ENCODE data around the gene PRG3.

Gene PRG3

DNA sequence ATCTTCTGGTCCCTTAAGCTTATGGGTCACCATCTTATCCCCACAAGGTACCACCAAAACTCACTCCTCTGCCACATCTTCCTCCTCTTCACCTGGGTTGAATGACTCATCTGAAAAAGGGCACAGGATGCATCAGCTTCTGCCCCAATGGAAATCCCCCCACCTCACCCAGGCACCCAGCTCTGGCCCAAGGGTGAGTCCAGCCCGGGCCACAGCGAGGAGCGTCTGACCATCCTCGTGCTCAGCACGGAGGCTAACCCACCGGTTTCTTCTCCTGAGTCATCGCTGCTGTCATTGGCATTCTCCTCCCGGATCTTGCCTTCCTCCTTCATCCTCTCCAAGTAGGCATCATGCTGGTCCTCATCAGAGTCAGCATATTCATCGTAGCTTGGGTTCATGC, 50.9 kb downstream of the PRG3 start:
- Histone ChIP-seq H3K4me3 (IDR thresholded peaks at IDR 0.05; ENCODE audit: insufficient read depth, low read depth, low read length) (no peak overlapping the region), H3K36me3 (ENCODE audit: insufficient read depth) (peaks cover 8% of the 10 kb centered on the region; the same call in 1 of the 2 replicates), H3K4me2 (no peak overlapping the region), H2AFZ (ENCODE audit: low read depth) (no peak overlapping the region), H4K20me1 (ENCODE audit: insufficient read depth) (no peaks in the 10 kb centered on the region), H3K79me2 (ENCODE audit: insufficient read depth, low read depth) (peaks cover 32% of the 10 kb centered on the region), H3K27ac (no peak overlapping the region), H3K9ac (no peak overlapping the region), H3K27me3 (ENCODE audit: insufficient read depth, low read depth) (no peaks in the 10 kb centered on the region), H3K4me1 (ENCODE audit: low read depth, poor library complexity, severe bottlenecking) (peaks cover 43% of the 10 kb centered on the region)
- TF ChIP-seq, protein P1, sequence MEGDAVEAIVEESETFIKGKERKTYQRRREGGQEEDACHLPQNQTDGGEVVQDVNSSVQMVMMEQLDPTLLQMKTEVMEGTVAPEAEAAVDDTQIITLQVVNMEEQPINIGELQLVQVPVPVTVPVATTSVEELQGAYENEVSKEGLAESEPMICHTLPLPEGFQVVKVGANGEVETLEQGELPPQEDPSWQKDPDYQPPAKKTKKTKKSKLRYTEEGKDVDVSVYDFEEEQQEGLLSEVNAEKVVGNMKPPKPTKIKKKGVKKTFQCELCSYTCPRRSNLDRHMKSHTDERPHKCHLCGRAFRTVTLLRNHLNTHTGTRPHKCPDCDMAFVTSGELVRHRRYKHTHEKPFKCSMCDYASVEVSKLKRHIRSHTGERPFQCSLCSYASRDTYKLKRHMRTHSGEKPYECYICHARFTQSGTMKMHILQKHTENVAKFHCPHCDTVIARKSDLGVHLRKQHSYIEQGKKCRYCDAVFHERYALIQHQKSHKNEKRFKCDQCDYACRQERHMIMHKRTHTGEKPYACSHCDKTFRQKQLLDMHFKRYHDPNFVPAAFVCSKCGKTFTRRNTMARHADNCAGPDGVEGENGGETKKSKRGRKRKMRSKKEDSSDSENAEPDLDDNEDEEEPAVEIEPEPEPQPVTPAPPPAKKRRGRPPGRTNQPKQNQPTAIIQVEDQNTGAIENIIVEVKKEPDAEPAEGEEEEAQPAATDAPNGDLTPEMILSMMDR (conservative IDR thresholded peaks at IDR 0.05; ENCODE audit: low read depth, low read length), result no peak

DNA sequence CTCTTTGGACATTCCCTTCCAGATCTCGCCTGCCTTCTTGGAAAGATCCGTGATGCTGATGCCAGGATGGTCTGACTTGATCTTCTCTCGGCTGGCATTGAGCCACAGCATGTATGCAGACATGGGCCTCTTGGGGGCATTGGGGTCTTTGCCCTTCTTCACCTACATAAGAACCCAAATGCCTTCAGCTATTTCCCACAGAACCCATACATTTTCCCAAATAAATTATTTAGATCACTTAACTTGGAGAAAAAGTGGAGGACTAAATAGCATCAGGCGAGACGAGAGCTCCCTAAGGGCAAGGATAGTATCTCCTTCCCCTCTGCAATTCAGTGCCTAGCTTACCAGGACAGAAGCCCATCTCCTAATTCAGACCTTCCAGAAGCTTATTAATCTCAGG, 53.2 kb downstream of the PRG3 start:
- peaks cover 8% of the 10 kb centered on the region; the same call in 1 of the 2 replicates for H3K36me3 ChIP-seq (ENCODE audit: insufficient read depth)
- H3K4me1 ChIP-seq (ENCODE audit: low read depth, poor library complexity, severe bottlenecking), result peaks cover 42% of the 10 kb centered on the region
- no peaks in the 10 kb centered on the region for H4K20me1 ChIP-seq (ENCODE audit: insufficient read depth)
- TF ChIP-seq, protein P1 (conservative IDR thresholded peaks at IDR 0.05; ENCODE audit: low read depth, low read length), result no peak
- no peaks in the 10 kb centered on the region for H3K27me3 ChIP-seq (ENCODE audit: insufficient read depth, low read depth)
- H2AFZ ChIP-seq (ENCODE audit: low read depth), result no peak overlapping the region
- no peak overlapping the region for H3K4me2 ChIP-seq
- no peak overlapping the region for H3K27ac ChIP-seq
- H3K4me3 ChIP-seq (IDR thresholded peaks at IDR 0.05; ENCODE audit: insufficient read depth, low read depth, low read length), result no peak overlapping the region
- no peak overlapping the region for H3K9ac ChIP-seq
- peaks cover 21% of the 10 kb centered on the region; the same call in 1 of the 2 replicates for H3K79me2 ChIP-seq (ENCODE audit: insufficient read depth, low read depth)
